GM19328 (cell line): Measurements from ENCODE around the gene FSIP1.

Experiments
- ATAC-seq: cut with Tn5 transposase; IDR thresholded peaks from one replicate; pipeline ENCODE4 v1.9.1; 2021; ENCODE audit warnings: mild to moderate bottlenecking, moderate library complexity; ENCODE audit not compliant: unreplicated experiment

FSIP1 gene

DNA sequence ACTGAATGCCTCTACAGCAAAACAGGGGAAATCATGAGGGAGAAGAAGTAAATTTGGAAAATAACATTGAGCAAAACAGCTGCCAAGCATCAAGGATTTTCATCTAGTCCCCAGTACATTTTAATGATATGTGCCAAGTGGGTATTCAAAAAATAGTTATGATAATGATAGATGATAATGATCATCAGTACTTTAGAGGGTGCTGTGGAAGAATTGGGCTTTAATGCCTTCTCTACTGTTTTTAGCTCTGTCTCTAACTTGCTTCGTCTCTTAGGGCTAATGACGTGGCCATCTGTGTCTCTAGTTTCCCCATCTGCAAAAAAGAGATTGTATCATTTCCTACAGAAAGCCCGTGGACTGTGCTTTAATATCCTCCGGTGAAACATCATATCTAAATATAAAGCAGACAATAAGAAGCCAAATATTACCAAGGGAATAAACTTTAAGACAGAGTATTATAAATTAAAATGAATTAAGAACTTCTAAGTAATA is 10.2 kb upstream of the FSIP1 start:
- no peak for ATAC-seq

DNA sequence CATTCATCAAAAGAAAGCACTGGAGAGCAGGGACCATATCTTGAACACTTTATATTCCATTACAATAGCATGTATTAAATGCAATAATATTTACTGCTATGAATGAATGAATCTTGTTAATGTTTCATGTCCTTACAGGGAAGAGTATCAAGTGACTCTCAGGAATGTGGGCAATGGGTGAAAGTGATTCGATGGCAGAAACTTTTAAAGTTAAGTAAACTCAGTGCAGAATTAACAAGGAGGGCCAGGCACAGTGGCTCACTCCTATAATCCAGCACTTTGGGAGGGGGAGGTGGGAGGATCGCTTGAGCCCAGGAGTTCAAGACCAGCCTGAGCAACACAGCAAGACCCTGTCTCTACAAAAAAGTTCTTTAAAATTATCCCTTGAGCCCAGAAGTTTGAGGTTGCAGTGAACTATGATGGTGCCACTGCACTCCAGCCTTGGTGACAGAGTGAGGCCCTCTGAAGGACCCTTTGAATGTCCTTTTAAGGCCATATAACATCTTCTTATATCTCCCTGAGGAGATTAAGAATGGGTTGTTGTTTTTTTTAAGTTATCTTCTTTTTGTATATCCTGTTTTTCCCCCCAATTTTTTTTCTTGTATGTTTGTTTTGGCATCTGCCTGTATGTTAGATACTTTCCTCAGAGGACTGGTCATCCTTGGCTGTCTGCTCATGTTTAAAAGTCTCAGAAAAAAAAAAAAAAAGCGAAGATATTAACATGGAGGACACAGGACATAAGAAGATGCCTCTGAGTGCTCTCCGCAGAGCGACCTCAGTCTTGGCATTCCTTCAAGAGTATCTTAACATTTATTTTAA is 9.6 kb upstream of the FSIP1 start:
- ATAC-seq, result no peak

DNA sequence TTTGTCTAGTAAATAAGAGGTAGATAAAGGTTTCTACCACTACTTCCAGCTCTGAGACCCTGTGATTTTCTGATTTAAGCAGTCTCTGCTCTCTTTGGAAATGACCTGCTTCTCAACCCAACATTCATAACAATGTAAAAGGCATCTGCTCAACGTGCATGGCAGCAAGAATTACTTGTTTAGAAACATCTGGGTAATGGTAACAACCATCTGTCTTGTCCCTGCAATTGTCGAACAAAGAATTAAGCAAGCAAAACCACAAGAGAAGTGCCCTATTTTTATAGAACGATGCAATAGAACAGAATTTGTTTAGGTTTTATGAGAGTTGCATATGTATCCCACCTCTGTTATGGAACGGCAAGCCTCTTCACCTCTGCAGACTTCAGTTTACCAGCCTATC is 7.1 kb upstream of the FSIP1 start:
- ATAC-seq, result no peak

DNA sequence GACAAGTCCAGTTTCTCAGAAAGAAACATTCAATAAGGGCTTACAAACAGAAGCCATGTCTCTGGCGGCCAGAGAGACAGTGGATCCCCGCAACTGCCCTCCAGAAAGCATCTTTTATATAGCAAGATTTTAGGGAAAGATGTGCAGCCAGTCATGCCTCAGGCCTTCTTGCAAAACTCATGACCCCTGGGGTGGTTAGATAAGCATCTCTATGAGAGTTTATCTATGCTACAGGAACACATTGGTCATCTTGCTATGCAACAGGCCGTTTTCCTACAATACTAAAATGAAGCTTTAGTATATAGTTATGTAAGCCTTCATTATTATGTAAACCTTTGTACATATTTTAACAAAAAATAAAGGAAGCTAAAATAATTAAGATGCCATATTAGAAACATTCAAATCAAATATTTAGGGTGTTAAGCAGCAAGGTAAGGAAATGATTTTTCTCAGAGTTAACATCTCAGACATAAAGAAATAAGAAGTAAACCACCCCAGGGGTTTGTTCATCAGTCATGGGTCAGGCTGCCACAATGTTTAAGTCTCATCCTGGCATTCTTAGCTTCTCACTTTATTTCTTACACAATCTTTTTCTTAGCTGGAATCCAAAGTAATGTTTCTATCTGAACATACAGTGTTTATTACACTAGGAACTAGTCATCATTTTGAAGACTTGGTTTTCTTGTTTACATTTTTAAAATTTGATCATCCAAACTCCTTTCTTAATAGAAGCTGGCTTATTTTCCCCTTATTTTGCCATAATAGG is 6.3 kb upstream of the FSIP1 start:
- ATAC-seq, result no peak

DNA sequence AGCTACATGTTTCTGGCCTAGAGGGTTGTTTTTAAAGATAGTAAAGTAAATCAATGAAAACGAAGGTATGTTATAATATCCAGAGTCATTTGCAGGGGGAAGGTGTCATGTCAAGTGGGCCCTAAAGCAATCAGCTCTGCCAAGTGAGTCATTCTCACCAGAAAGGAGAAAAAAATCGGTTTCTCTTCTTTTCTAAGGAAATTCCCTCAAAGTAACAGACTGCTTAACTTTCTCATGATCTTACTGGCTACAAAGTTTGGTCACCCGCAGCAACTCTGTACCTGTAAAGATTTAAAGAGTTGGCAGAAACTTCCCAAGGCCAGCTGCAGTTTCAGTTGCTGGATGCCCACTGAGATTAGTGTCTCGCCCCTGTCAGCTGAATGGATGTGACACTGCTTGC is 5.5 kb upstream of the FSIP1 start:
- no peak for ATAC-seq

DNA sequence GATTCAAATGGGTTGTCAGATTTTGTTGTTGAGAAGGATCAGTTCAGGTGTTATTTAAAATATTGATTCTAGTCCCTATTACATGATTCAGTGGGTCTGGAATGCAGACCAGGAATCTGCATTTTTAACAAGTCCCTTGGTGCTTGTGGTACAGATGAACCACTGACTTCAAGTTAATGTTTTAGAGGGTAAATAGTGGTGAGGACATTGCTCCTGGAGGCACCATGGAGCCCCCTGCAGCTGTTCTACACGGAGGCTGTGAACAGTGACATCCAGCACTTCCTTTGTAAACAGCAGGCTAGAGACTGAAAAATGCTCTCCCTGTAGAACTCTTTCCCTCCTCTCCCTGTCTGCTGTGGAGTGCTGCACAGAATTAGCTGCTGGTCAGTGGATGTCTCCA is 4.8 kb upstream of the FSIP1 start:
- ATAC-seq, result no peak

DNA sequence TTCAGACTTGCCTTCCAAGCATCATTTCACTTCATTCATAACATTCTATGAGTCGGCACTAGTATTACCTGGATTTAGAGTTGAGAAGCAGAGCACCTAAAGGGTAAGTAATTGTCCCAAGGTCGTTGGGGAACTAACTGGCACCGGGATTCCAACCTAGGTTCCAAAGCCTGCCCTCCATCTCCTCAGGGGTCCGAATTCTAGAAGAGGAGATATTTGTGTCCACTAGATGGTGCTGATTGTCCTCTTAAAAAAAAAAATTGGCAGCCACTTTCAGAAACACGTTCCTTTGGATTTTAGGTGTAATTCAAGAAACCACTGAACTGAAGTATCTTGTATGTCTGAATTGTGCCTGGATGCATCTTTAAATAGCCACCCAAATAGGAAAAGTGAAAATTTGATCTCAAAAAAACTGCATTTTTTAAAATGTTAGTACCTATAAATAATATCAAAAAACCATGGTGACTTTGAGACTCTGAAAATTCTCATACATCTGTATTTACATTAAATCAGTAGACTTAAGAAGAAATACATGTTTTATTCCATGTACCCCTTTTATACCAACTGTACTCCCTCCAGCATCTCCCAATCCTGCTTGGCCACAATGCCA is 3.9 kb upstream of the FSIP1 start:
- ATAC-seq, result no peak

DNA sequence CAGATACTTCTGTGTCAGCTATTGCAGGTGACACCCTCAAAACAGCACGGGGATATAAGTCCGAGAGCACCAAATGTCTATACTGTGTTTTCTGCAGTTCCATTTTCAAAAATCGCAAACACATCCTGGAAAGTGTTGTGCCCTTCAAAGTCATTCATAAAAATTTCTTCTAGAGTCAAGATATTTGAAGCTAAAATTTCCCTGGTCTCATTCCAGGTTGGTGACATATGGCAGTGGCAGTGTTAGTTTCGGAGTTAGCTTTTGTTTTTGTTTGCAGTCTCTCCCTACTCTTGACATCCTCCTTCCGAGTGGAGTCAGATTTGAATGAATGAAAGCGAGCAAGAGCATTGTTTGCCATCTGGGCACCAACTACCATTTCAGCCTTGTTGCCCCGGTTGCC is 3.2 kb upstream of the FSIP1 start:
- ATAC-seq, result no peak

DNA sequence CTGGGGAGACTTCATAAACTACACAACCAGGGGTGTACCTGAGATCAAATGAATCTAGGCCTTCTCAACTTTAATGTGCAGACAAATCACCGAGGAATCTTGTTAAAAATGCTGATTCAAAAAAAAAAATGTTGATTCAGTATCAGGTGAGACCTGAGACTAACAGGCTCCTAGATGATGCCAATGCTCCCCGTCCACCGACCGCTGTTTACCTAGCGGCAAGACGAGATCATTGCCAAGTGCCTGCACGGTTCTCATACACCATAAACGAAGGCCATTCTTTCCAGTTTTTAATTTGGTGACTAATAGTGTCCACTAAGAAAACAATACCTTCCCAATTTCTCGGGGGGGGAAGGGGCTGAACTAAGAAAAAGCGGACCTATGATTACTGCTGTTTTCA is 2.5 kb upstream of the FSIP1 start:
- ATAC-seq, result no peak

DNA sequence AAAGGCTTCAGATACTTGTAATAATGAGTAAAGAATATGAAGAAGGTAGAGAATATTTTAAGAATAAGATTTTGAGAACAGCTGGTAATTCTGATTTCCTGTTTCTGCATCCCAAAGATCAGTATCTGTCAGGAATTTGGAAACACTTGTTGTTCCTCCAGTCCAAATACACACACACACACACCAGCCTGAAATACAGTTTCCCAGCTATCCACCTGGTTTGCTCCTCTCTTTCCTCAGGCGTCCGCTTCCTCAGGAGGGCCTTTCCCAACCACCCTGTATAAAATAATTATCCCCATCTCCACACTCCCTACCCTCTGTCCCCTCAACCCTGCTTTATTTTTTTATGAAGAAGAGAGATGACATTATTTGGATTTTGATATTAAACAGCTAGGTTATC is 2.0 kb upstream of the FSIP1 start:
- ATAC-seq, result no peak

DNA sequence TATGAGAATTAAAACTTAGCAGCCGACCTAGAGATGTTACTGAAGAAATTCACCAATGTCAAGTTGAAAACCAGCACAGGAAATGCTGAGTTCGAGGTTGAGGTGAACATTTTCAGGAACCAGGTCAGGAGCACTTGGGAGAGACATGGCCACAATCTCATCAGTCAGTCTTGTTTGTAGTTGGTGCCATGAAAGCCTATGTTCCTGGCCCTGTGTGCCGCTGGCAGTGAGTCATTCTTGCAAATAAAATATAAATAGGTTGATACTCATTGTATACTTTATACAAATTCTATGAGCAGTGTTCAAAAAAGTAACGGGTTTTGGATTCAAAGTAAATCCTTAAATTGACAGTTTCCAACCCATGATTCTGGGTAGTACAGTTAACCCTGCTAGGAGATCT is 1.5 kb upstream of the FSIP1 start:
- no peak for ATAC-seq

DNA sequence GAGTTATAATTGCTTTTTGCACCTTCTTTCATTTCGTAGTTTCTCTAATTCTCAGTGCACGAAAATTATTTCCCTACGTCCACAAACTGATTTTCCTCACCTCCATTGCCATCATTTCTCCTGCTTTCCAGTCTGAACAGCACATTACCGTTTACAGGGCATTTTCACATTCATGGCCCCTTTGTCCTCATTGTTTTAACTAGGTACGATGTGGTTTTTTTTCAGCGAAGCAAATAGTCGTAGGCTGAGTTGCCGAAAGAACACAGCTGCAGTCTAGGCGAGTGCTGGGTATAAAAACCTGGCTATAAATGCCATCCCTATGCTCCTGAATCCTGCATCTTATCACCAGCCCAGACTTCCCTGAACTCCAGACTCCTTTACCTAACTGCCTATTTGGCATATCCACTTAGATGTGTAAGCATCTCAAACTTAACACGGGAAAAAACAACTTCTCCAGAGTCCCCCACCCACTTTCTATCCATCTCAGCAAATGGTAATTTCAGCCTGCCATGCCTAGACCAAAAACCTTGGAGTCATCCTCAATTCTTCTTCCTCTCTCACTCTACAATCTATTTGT is 691 bp upstream of the FSIP1 start:
- no peak for ATAC-seq

DNA sequence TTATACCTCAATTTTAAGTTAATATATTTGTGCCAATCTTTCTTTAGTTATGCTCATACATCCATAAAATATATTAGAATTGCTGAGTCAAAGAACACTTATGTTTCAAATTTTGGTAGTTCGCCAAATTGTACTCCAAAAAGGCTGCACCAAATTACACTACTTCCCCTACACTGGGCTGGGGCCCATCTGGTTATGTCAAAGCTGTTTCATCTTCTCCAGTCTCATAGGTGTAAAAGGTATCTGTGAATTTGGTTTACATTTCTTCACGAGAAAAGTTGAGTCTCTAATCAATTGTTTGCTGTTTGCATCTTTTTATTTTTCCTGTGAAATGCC is 706 bp downstream of the FSIP1 start:
- no peak for ATAC-seq

DNA sequence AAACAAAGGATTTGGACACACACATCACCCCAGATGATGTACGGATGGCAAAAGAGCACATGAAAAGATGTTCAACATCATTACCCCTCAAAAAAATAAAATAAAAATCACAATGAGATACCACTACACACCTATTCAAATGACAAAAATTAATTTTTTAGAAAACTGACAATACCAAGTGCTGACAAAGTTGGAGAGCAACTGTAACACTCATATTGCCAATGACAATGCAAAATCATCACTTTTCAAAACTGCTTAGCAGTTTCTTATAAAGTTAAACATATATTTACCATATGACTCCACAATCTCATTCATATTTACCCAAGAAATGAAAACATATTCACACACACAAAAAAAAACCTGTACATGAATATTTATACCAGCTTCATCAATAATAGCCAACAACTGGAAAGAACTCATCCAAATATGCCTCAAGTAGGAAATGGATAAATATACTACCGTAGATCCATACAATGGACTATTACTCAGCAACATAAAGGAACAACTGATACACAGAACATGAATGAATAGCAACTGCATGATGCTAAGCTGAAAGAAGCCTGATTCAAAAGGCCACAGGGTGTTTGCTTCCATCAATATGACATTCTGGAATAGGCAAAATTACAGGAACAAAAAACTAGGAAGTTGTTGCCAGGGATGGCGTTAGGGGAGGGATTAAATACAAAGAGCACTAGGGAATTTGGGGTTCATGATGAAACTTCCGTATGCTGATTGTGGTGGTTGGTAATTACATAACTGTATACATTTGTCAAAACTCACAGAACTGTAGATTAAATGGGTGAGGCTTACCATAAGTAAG is 1.3 kb downstream of the FSIP1 start:
- no peak for ATAC-seq

DNA sequence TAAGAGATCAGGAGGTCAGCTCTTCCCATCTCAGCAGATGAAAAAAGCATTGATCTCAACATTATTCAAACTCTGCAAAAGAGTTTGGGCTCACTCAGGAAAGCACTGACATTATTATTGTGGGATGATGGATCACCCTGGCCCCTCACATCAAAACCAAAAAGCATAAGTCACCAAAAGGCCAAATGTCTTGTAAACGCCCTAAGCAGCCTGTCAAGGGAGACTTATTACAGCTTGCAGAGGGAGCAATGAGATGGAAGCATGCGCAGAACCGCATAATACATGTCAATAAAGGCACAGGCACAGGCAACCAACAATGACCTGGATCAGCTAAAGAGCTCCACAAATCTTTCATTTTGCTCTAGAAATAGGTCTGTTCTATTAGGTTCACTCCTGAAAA is 4.6 kb downstream of the FSIP1 start:
- no peak for ATAC-seq

DNA sequence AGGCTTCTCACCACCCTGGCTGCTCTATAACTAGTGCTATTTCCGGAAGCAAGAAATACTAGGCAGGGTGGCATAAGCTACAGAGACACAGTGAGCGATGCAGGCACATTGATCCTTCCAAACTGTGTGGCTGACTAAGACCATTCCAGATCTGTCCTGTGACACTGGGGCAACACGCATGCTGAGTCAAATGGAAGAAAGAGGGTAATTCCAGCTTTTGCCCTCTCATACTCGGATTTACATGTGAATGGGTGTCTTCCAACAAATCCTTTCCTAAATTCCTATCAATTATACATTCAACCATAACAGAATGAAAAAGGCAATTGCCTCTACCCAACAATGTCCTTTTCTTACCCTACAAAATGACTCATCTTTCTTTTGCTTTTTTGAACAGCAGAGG is 5.1 kb downstream of the FSIP1 start:
- no peak for ATAC-seq

DNA sequence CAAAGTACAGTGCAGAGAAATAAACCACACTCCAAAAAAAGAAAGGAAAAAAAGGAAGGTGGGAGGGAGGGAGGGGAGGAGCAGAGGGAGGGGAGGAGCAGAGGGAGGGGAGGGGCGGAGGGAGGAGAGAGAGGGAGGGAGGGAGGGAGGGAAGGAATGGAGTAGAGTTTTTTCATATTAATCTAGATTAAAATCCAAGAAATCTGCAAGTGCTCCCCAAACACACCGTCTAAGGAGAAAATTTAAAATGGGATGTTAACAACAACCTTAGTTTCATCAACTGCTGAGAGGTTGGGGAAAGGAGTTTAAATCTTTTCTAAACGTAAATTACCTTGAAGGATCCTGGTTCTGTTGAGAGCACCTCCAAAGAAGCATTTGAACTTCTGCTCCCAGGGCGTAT is 6.6 kb downstream of the FSIP1 start:
- no peak for ATAC-seq

DNA sequence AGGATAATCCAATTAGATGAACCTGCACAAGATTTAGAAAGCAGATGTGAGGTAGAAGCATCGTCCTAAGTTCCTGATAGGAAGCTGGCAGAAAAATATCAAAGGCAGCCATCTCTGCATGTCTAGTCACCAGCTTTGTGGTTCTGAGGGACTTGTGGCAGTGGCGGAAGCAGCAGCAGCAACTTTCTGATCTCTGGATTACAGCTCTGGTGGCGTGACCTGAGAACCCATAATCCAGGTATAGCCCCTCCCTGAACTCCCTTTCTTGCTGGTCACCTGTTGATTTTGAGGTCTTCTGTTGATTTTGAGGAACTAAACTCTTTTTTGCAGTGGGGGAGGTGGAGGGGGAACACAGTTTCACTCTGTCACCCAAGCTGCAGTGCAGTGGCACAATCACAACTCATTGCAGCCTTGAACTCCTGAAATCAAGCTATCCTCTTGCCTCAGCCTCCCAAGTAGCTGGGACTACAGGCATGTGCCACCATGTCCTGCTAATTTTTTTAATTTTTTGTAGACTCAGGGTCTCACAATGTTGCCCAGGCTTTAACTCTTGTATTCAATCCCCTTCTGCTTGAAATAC is 7.9 kb downstream of the FSIP1 start:
- no peak for ATAC-seq

DNA sequence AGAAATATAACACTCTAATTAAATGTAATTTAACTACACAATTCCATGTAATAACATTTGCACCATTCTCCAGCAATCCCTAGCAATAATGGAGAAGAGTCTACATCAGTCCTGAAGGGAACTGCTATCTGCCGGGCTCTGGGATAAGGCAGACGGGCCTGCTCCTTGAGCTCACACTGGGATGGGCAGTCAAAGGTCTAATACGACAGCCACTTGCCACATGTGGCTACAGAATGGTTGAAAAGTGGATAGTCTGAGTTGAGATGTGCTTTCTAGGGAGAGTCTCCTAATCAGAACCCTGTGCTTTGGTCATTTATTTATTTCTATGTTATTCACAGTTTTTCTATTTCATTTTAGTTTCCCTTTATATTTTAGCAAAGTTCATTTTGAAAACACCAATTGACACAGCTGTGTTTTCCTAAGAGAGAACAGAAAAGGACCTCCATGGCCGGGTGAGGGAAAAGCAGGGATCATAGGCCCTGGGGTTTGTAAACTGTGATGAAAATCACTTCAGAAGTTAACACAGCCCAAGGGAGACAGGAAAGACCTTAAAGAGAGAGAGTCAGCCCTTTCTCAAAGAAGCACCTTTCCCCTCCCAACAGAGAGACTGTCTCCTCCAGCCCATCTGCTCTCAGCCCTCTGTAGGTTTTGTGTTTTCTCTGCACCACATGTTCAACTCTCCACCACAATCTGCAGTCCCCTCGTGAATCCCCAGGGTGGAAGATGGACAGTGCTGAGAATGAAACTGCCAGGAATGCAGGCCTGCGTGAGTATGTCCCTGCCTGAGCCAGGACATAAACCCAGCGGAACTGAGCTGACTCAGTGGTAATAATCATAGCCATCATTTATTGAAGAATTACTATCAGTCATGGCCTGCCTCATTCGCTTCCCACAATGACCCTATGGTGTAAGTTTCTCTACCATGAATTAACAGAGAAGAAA is 11.6 kb downstream of the FSIP1 start:
- ATAC-seq, result no peak
